H1 (cell line): ENCODE measurements around the gene LCE1E. TPM values are rescaled to one million over a fixed set of nuclear protein-coding genes. Genes with fewer than 3 reads are reported as not detected.

Source experiments
- CTCF ChIA-PET: fragments of 300-600 bp; sonication (Branson Sonifier 250); formaldehyde crosslinking; loops from one replicate; lab custom pipeline; 2021; ENCODE audit not compliant: partially characterized antibody; lab: Charles Lee
- POLR2A ChIA-PET: fragments of 300-600 bp; sonication (Branson Sonifier 250); formaldehyde crosslinking; loops from one replicate; lab custom pipeline; 2021; ENCODE audit warnings: inconsistent platforms; ENCODE audit not compliant: partially characterized antibody; lab: Charles Lee
- DNase-seq, 2 experiments: peaks; one replicate each; pipeline versions ENCODE4 v3.0.0 to v3.0.0-alpha.2; 2010 to 2022; ENCODE audit warnings: low spot score in 2 of 2, low read depth in 1 of 2, mixed read lengths in 1 of 2
- FAIRE-seq: peaks from 2 replicates; lab custom pipeline; 2011; peaks lifted over from hg19 to GRCh38; lab: Jason Lieb, UNC
- H2AFZ ChIP-seq: 2 replicates; pipeline ENCODE4 v1.8.1; 2012; ENCODE audit warnings: low read length, inconsistent platforms
- H2AK5ac ChIP-seq: 2 replicates; pipeline ENCODE4 v1.6.1; 2013; ENCODE audit warnings: low read depth, low read length
- H2BK120ac ChIP-seq: replicated peaks from 2 replicates; pipeline ENCODE3; 2013; ENCODE audit warnings: low read depth, low read length, inconsistent platforms
- H2BK12ac ChIP-seq: 2 replicates; pipeline ENCODE4 v1.6.1; 2013; ENCODE audit warnings: low read depth, low read length
- H2BK15ac ChIP-seq: 2 replicates; pipeline ENCODE4 v1.6.1; 2013; ENCODE audit warnings: low read length
- H2BK20ac ChIP-seq: 2 replicates; pipeline ENCODE4 v1.6.1; 2013; ENCODE audit warnings: low read length
- H2BK5ac ChIP-seq: 2 replicates; pipeline ENCODE4 v1.6.1; 2013; ENCODE audit warnings: low read depth, low read length
- H3K14ac ChIP-seq: 2 replicates; pipeline ENCODE4 v1.6.1; 2013; ENCODE audit warnings: inconsistent platforms; ENCODE audit not compliant: insufficient read length
- H3K18ac ChIP-seq: 2 replicates; pipeline ENCODE4 v1.6.1; 2013; ENCODE audit warnings: low read length; ENCODE audit errors: extremely low read depth
- H3K23ac ChIP-seq: 2 replicates; pipeline ENCODE4 v1.6.1; 2013; ENCODE audit warnings: inconsistent platforms; ENCODE audit not compliant: insufficient read length
- H3K23me2 ChIP-seq: 2 replicates; pipeline ENCODE4 v1.6.1; 2013; ENCODE audit warnings: low read depth, low read length
- H3K27ac ChIP-seq: 2 replicates; pipeline ENCODE4 v1.6.1; 2011; ENCODE audit warnings: low read depth, low read length, inconsistent platforms
- H3K27me3 ChIP-seq, 4 experiments: replicated peaks in 1 of 4; 1 replicate in 1 of 4; 2 replicates in 3 of 4; pipeline versions ENCODE4 v1.6.1 to v1.8.1; 2011 to 2013; ENCODE audit warnings: low read length in 3 of 4, mild to moderate bottlenecking in 3 of 4, inconsistent platforms in 2 of 4, mixed read lengths in 2 of 4, moderate library complexity in 1 of 4; ENCODE audit not compliant: control insufficient read depth in 3 of 4, insufficient read depth in 3 of 4; ENCODE audit errors: extremely low read depth in 1 of 4
- H3K36me3 ChIP-seq, 4 experiments: 2 replicates each; pipeline versions ENCODE4 v1.6.1 to v1.8.1; 2011 to 2013; ENCODE audit warnings: mild to moderate bottlenecking in 4 of 4, low read length in 3 of 4, moderate library complexity in 2 of 4, control low read depth in 1 of 4, inconsistent platforms in 1 of 4; ENCODE audit not compliant: insufficient read depth in 4 of 4, control insufficient read depth in 2 of 4
- H3K4ac ChIP-seq: replicated peaks from 2 replicates; pipeline ENCODE3; 2013; ENCODE audit warnings: low read length, low read depth, mixed read lengths, inconsistent platforms; ENCODE audit not compliant: insufficient read length
- H3K4me1 ChIP-seq, 4 experiments: replicated peaks in 1 of 4; 1 replicate in 1 of 4; 2 replicates in 3 of 4; pipeline versions ENCODE4 v1.6.1 to v1.8.1; 2011 to 2013; ENCODE audit warnings: low read length in 3 of 4, inconsistent platforms in 2 of 4, mixed read lengths in 1 of 4; ENCODE audit not compliant: insufficient read depth in 4 of 4, control insufficient read depth in 3 of 4
- H3K4me2 ChIP-seq, 2 experiments: 2 replicates each; pipeline versions ENCODE4 v1.6.1 to v1.8.1; 2011 to 2013; ENCODE audit warnings: low read depth in 2 of 2, low read length in 2 of 2, control low read depth in 1 of 2, inconsistent platforms in 1 of 2, mild to moderate bottlenecking in 1 of 2; ENCODE audit not compliant: insufficient read depth in 1 of 2
- H3K4me3 ChIP-seq, 4 experiments: fragments of 200-600, 300-600 bp in 1 of 4; sonication (generic), shearing (Covaris generic), sonication (Bioruptor Twin) in 1 of 4; 2 replicates each; pipeline versions ENCODE4 v1.5.1 to v1.8.1; 2011 to 2016; ENCODE audit warnings: low read length in 4 of 4, low read depth in 3 of 4, control low read depth in 2 of 4, inconsistent platforms in 2 of 4, mild to moderate bottlenecking in 2 of 4, mixed read lengths in 1 of 4, moderate library complexity in 1 of 4; ENCODE audit not compliant: insufficient read depth in 2 of 4; ENCODE audit errors: extremely low read depth in 1 of 4
- H3K56ac ChIP-seq: replicated peaks from 2 replicates; pipeline ENCODE3; 2013; ENCODE audit warnings: low read depth, mild to moderate bottlenecking, mixed read lengths, low read length, inconsistent platforms; ENCODE audit not compliant: insufficient read length
- H3K79me1 ChIP-seq: 2 replicates; pipeline ENCODE4 v1.6.1; 2013; ENCODE audit warnings: low read depth, low read length, control low read depth
- H3K79me2 ChIP-seq, 2 experiments: 2 replicates each; pipeline versions ENCODE4 v1.6.1 to v1.8.1; 2012 to 2013; ENCODE audit warnings: low read length in 2 of 2, mild to moderate bottlenecking in 2 of 2, inconsistent platforms in 1 of 2; ENCODE audit not compliant: insufficient read depth in 2 of 2, control insufficient read depth in 1 of 2
- H3K9ac ChIP-seq, 4 experiments: replicated peaks in 1 of 4; 1 replicate in 1 of 4; 2 replicates in 3 of 4; pipeline versions ENCODE4 v1.6.1 to v1.8.1; 2011 to 2013; ENCODE audit warnings: low read depth in 3 of 4, low read length in 3 of 4, control low read depth in 2 of 4, mild to moderate bottlenecking in 2 of 4, moderate library complexity in 2 of 4, inconsistent platforms in 1 of 4; ENCODE audit errors: extremely low read depth in 1 of 4
- H3K9me3 ChIP-seq, 2 experiments: 2 replicates each; pipeline versions ENCODE4 v1.6.1 to v1.8.1; 2012 to 2013; ENCODE audit warnings: mild to moderate bottlenecking in 2 of 2, moderate library complexity in 2 of 2, control low read depth in 1 of 2, inconsistent platforms in 1 of 2, low read depth in 1 of 2, low read length in 1 of 2, mixed read lengths in 1 of 2; ENCODE audit not compliant: insufficient read depth in 2 of 2
- H4K20me1 ChIP-seq, 2 experiments: replicated peaks in 1 of 2; 2 replicates each; pipeline versions ENCODE3 to v1.8.1; 2011 to 2013; ENCODE audit warnings: inconsistent platforms in 2 of 2, low read length in 2 of 2, mild to moderate bottlenecking in 1 of 2; ENCODE audit not compliant: insufficient read depth in 2 of 2, control insufficient read depth in 1 of 2
- H4K5ac ChIP-seq: 2 replicates; pipeline ENCODE4 v1.6.1; 2013; ENCODE audit warnings: low read length, low read depth, mixed read lengths, inconsistent platforms; ENCODE audit not compliant: insufficient read length
- H4K8ac ChIP-seq: 2 replicates; pipeline ENCODE4 v1.8.0; 2013; ENCODE audit warnings: mild to moderate bottlenecking, moderate library complexity, low read length, inconsistent platforms; ENCODE audit not compliant: insufficient read depth; ENCODE audit errors: extremely low read depth
- H4K91ac ChIP-seq: replicated peaks from 2 replicates; pipeline ENCODE3; 2013; ENCODE audit warnings: low read length, mixed read lengths, inconsistent platforms; ENCODE audit not compliant: insufficient read length
- POLR2AphosphoS5 ChIP-seq: IDR thresholded peaks from 2 replicates; pipeline ENCODE4 v1.6.1; 2011; ENCODE audit warnings: low read depth, low read length
- whole genome bisulfite sequencing, 2 experiments: shearing (Covaris generic) in 1 of 2; methylation state at CpG; one replicate each; pipeline versions ENCODE4 v1.1.6 to v1.1.7; 2013 to 2015; ENCODE audit warnings: low lambda C conversion rate in 2 of 2, mixed read lengths in 2 of 2, inconsistent platforms in 1 of 2, low coverage in 1 of 2, missing lambda C conversion rate in 1 of 2; ENCODE audit not compliant: insufficient replicate concordance in 2 of 2, insufficient coverage in 1 of 2, insufficient read length in 1 of 2; ENCODE audit errors: extremely low coverage in 1 of 2, missing lambda C conversion rate in 1 of 2; 5-methylcytosine and 5-hydroxymethylcytosine counted together
- polyA plus RNA-seq, 7 experiments: library from polyadenylated mRNA; depleted of rRNA in 3 of 7; stranded (reverse) in 5 of 7; unstranded in 2 of 7; fragments of >200 nt in 5 of 7; fragments of 200-250 nt in 2 of 7; gene quantifications; 1 replicate in 5 of 7; 2 replicates in 1 of 7; 4 replicates in 1 of 7; pipeline versions ENCODE4 v1.2.1 to v1.2.3, GENCODE V29; 2011 to 2013; ENCODE audit warnings: missing spikeins in 2 of 7, mixed read lengths in 2 of 7
- total RNA-seq: library from RNA; stranded (reverse); fragmentation: NEBNext Ultra II Directional; extraction: Animal tissue kit (Norgen Biotek cat#: 25700); gene quantifications from 2 replicates; pipeline ENCODE4 v1.2.1, GENCODE V29; 2021

Gene LCE1E
- total and polyA plus RNA-seq, 2 of the 8 experiments (the other 6 are each of a cell fraction or from before 2014, with no cell fraction given): not detected

DNA sequence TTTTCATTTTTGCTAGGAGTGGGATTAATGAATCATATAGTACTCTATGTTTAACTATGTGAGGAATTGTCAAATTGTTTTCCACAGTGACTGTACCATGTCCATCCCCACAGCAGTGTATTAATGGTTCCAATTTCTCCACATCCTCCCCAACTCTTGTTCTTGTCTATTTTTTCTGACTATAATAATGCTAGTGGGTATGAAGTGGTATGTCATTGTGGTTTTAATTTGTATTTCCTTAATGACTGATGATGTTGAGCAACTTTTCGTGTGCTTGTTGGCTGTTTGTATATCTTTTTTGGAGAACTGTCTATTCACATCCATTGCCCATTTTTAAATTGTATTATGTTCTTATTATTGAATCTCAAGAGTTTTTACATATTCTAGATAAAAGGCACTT is 38.2 kb upstream of the LCE1E start:
- no peaks in the 10 kb centered on the region for H3K79me2 ChIP-seq
- no peak overlapping the region for H4K8ac ChIP-seq
- no peak overlapping the region for H3K27ac ChIP-seq
- no peak overlapping the region for H3K18ac ChIP-seq
- ChIA-PET CTCF (no interaction called here), POLR2A (no interaction called here)
- H2AFZ ChIP-seq: no peak overlapping the region
- no peak overlapping the region for H3K56ac ChIP-seq
- no peak overlapping the region for H2AK5ac ChIP-seq
- no peak overlapping the region for H4K5ac ChIP-seq
- no peak overlapping the region for H3K9ac ChIP-seq
- H4K20me1 ChIP-seq: no peaks in the 10 kb centered on the region
- no peak overlapping the region for H3K4ac ChIP-seq
- no peak for DNase-seq
- H2BK15ac ChIP-seq: no peak overlapping the region
- no peak overlapping the region for H4K91ac ChIP-seq
- H2BK20ac ChIP-seq: no peak overlapping the region
- TF ChIP-seq POLR2AphosphoS5: no peak
- H3K4me1 ChIP-seq: no peaks in the 10 kb centered on the region
- no peaks in the 10 kb centered on the region; a peak in 1 of 8 replicates for H3K36me3 ChIP-seq
- 50% methylated on average over 1 of the region's 1 CpG; no CpG with 5 or more reads in 1 of the 2 experiments for WGBS, 2 experiments
- H3K79me1 ChIP-seq: no peaks in the 10 kb centered on the region
- no peak overlapping the region for H2BK120ac ChIP-seq
- no peak overlapping the region for H2BK5ac ChIP-seq
- no peak for FAIRE-seq
- H3K27me3 ChIP-seq: no peaks in the 10 kb centered on the region
- no peak overlapping the region for H3K23ac ChIP-seq
- H3K4me2 ChIP-seq: no peak overlapping the region
- no peak overlapping the region for H2BK12ac ChIP-seq
- H3K14ac ChIP-seq: no peak overlapping the region
- H3K9me3 ChIP-seq: peaks cover 72 to 82% of the 10 kb centered on the region in 2 experiments
- H3K23me2 ChIP-seq: no peaks in the 10 kb centered on the region
- H3K4me3 ChIP-seq: no peak overlapping the region
